Putamen (tissue), 1 donor: ENCODE data around the gene PCSK1N.

ENCODE experiments used
- DNase-seq: peaks from one replicate; pipeline ENCODE4 v3.0.0-alpha.2; 2016; ENCODE audit warnings: low spot score

The PCSK1N gene

GRCh38 chrX:48789366-48790220, 45.8 kb downstream of the PCSK1N start:
- no peak for DNase-seq

GRCh38 chrX:48787505-48788443, 47.6 kb downstream of the PCSK1N start:
- no peak for DNase-seq

- no peak for DNase-seq
Observed at GRCh38 chrX:48786825-48787504, 48.4 kb downstream of the PCSK1N start.

GRCh38 chrX:48786341-48786800, 49.0 kb downstream of the PCSK1N start, which contains the start of gene GATA1:
Gene GATA1, plus strand, starts transcription at chrX:48786590. Its CDS starts 4,520 bp downstream, at chrX:48791110.
- DNase-seq = no peak

- no peak for DNase-seq
Observed at GRCh38 chrX:48785540-48786214, 49.7 kb downstream of the PCSK1N start.

GRCh38 chrX:48785186-48785539, 50.2 kb downstream of the PCSK1N start:
- no peak for DNase-seq

GRCh38 chrX:48784726-48785125, 50.7 kb downstream of the PCSK1N start:
- no peak for DNase-seq

GRCh38 chrX:48782795-48783194, 52.6 kb downstream of the PCSK1N start:
- no peak for DNase-seq

GRCh38 chrX:48782216-48782615, 53.2 kb downstream of the PCSK1N start:
- DNase-seq = no peak

GRCh38 chrX:48781705-48782104, 53.7 kb downstream of the PCSK1N start:
- DNase-seq = no peak
